Measurements from ENCODE around the gene SACM1L. TPM values are rescaled to one million over a fixed set of nuclear protein-coding genes. Genes with fewer than 3 reads are reported as not detected.

Gene SACM1L
- total and polyA plus RNA-seq, 2 of the 8 experiments (the other 6 are each of a cell fraction or from before 2014, with no cell fraction given) = 20.1 to 61.0 TPM

- TF ChIP-seq TAF1 (IDR thresholded peaks at IDR 0.05; ENCODE audit: low read depth, low read length) = no peak
- no peak for TF ChIP-seq NRF1 (IDR thresholded peaks at IDR 0.05; ENCODE audit: low read depth, low read length)
- TF ChIP-seq CTCF (IDR thresholded peaks at IDR 0.05; ENCODE audit: control extremely low read depth in 1 of 3, insufficient read depth in 1 of 3, low read depth in 1 of 3, low read length in 3 of 3) = peak in 2 of 3 experiments; percentile 7 to 17; a peak in 1 of 4 replicates
- H3K4me3 ChIP-seq (ENCODE audit: extremely low read depth in 1 of 4, insufficient read depth in 2 of 4, low read depth in 3 of 4, low read length in 4 of 4) = no peak overlapping the region
- H3K56ac ChIP-seq (replicated peaks; ENCODE audit: insufficient read length, low read depth, low read length) = no peak overlapping the region
- H2BK20ac ChIP-seq (ENCODE audit: low read length) = no peak overlapping the region
- DNase-seq (ENCODE audit: low read depth in 1 of 2, low spot score in 2 of 2) (no peak), FAIRE-seq (no peak)
- H4K5ac ChIP-seq (ENCODE audit: insufficient read length, low read depth, low read length) = no peak overlapping the region
- H4K91ac ChIP-seq (replicated peaks; ENCODE audit: insufficient read length, low read length) = no peak overlapping the region
- no peaks in the 10 kb centered on the region for H3K9me3 ChIP-seq (ENCODE audit: insufficient read depth in 2 of 2, low read depth in 1 of 2, low read length in 1 of 2)
- H3K23me2 ChIP-seq (ENCODE audit: low read depth, low read length) = no peaks in the 10 kb centered on the region
- H3K18ac ChIP-seq (ENCODE audit: extremely low read depth, low read length) = no peak overlapping the region
- H2AK5ac ChIP-seq (ENCODE audit: low read depth, low read length) = no peak overlapping the region
- H3K23ac ChIP-seq (ENCODE audit: insufficient read length) = no peak overlapping the region
- H2BK5ac ChIP-seq (ENCODE audit: low read depth, low read length) = no peak overlapping the region
- H2AFZ ChIP-seq (ENCODE audit: low read length) = no peak overlapping the region
- H4K20me1 ChIP-seq (replicated peaks in 1 of 2; ENCODE audit: control insufficient read depth in 1 of 2, insufficient read depth in 2 of 2, low read length in 2 of 2) = peaks cover 0 to 4% of the 10 kb centered on the region in 2 experiments
- no peaks in the 10 kb centered on the region for H3K79me2 ChIP-seq (ENCODE audit: control insufficient read depth in 1 of 2, insufficient read depth in 2 of 2, low read length in 2 of 2)
- no peak overlapping the region for H3K4ac ChIP-seq (replicated peaks; ENCODE audit: insufficient read length, low read depth, low read length)
- CTCF ChIA-PET (ENCODE audit: partially characterized antibody) = no interaction called here
- H3K79me1 ChIP-seq (ENCODE audit: low read depth, low read length) = no peaks in the 10 kb centered on the region; the same call in 1 of the 2 replicates
- H3K36me3 ChIP-seq (ENCODE audit: control insufficient read depth in 2 of 4, insufficient read depth in 4 of 4, low read length in 3 of 4) = peaks cover 17 to 84% (median 39%) of the 10 kb centered on the region in 4 experiments
- H3K4me1 ChIP-seq (replicated peaks in 1 of 4; ENCODE audit: control insufficient read depth in 3 of 4, insufficient read depth in 4 of 4, low read length in 3 of 4) = peaks cover 9 to 22% (median 16%) of the 10 kb centered on the region in 4 experiments
- H2BK12ac ChIP-seq (ENCODE audit: low read depth, low read length) = no peak overlapping the region
- WGBS, 2 experiments (ENCODE audit: extremely low coverage in 1 of 2, insufficient coverage in 1 of 2, insufficient read length in 1 of 2, insufficient replicate concordance in 2 of 2, low coverage in 1 of 2, low lambda C conversion rate in 2 of 2, missing lambda C conversion rate in 1 of 2) = 74% methylated on average over 2 of the region's 2 CpGs; no CpG with 5 or more reads in 1 of the 2 experiments
- POLR2A ChIA-PET (ENCODE audit: partially characterized antibody) = interaction anchor here (0.6 to 2.0 kb wide), 3 partner anchors 9 to 53 kb away, joined by 3 to 7 read pairs (median 3); no protein-coding TSS in a partner anchor
- H3K27me3 ChIP-seq (replicated peaks in 1 of 4; ENCODE audit: control insufficient read depth in 3 of 4, extremely low read depth in 1 of 4, insufficient read depth in 3 of 4, low read length in 3 of 4) = no peaks in the 10 kb centered on the region
- no peak overlapping the region for H4K8ac ChIP-seq (ENCODE audit: extremely low read depth, insufficient read depth, low read length)
- H3K14ac ChIP-seq (ENCODE audit: insufficient read length) = no peak overlapping the region
- no peak overlapping the region for H3K4me2 ChIP-seq (ENCODE audit: insufficient read depth in 1 of 2, low read depth in 2 of 2, low read length in 2 of 2)
- no peak overlapping the region for H3K27ac ChIP-seq (ENCODE audit: low read depth, low read length)
- no peak overlapping the region for H3K9ac ChIP-seq (replicated peaks in 1 of 4; ENCODE audit: extremely low read depth in 1 of 4, low read depth in 3 of 4, low read length in 3 of 4)
- H2BK15ac ChIP-seq (ENCODE audit: low read length) = no peak overlapping the region
- H2BK120ac ChIP-seq (replicated peaks; ENCODE audit: low read depth, low read length) = no peak overlapping the region
These were observed 48.0 kb downstream of the SACM1L start for GRCh38 chr3:45737234-45737633.

Measured in H1 (cell line).